GM19328 (cell line): ENCODE results near the gene NKG7.
A peak's percentile ranks its signal among the peaks of the same experiment; 100 is the strongest.

Experiments
- ATAC-seq: cut with Tn5 transposase; IDR thresholded peaks from one replicate; pipeline ENCODE4 v1.9.1; 2021; ENCODE audit warnings: mild to moderate bottlenecking, moderate library complexity; ENCODE audit not compliant: unreplicated experiment

The NKG7 gene

DNA sequence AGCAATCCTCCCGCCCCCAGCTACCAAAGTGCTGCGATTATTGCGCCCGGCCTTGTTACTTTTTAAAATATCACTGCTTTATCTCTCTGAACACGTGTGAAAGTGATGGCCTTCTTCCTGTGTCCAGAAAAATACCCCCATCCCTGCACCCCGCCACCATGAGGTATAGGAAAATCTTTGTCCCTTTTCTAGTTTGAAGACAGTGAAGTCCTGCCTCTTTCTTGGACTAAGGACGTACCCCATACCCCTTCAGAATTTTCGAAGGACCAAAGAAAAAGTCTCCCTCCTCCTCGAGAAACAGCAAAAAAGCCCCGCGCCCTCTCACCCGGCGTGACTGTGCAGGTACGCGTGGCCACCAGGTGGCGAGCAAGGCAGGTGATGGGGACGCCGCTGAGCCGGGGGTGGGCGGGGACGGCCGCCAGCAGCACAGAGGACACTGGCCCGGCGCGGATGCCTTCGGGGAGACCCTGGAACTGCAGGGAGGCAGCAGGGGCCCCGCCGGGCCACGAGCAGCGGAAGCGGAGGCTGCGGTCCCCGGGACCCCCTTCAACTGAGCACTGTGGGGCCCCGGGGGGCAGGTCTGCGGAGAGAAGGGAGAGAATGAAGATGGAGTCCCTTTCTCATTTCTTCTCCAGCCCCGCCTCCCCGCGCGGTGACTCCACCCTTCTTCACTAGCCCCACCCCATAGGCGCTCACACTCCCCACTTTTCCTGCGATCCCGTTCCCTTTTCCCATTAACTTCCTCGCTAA lies 33.7 kb downstream of the NKG7 start:
- ATAC-seq, result peak; percentile 52

DNA sequence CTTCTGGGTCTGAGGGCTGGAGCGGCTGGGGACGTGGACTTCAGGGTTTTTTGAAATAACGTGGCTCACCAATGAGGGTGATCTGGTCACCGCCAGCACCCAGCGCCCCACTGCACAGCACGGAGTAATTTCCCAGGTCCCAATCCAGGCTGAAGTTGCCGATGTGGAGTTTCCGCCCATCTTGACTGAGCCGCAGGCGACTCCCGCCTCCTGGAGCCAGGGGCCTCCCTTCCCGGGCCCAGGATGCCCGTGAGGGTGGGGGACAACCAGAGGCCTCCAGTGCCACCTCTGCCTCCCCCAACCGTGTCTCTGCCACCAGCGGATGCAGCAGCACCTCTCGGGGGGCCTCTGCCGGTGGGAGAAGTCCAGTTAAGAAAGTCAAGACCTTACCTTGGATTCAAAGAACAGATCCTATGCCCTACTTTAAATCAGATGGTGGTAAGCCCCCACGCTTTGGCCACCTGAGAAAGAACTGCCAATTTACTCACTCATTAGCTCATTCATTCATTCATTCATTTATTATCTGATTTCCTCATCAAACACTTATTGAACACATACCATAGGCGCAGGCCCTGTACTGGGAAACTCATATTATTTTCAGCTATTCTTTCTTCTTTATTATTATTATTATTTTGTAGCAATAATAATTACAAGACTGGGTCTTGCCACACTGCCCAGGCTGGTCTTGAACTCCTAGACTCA lies 34.4 kb downstream of the NKG7 start:
- ATAC-seq, result no peak

DNA sequence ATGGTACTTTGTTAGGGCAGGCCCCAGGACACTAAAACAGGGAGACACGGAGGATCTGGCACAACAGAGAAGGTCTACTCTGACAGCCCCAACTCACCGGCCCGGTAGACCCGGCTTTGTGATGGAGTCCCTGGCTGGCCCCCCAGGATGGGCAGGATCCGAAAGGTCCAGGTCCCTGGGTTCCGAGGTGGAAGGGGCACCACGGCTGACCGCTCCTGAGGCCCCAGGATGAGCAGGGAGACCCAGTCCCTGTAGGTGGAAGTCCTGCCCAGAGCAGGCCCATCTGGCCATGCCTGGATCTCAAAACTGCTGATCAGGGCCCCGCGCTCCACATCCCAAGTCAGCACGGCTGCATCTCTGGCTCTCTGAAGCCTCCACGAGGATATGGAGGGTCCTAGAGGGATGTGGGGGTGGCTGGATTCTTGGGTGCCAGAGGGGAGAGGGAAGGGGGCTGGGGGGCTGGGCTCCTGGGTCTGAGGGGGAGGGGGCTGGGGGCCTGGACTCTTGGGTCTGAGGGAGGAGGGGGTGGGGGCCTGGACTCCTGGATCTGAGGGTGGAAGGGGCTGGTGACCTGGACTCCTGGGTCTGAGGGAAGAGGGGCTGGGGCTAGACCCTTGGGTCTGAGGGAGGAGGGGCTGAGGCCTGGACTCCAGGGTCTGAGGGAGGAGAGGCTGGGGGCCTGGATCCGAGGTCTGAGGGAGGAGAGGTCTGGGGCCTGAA lies 35.2 kb downstream of the NKG7 start:
- ATAC-seq, result no peak

GRCh38 chr19:51333836-51334460 lies 38.5 kb downstream of the NKG7 start:
- no peak for ATAC-seq

- ATAC-seq, result no peak
These were observed 40.7 kb downstream of the NKG7 start for GRCh38 chr19:51331716-51332115.

- no peak for ATAC-seq
These were observed 41.3 kb downstream of the NKG7 start for GRCh38 chr19:51331193-51331592.

GRCh38 chr19:51330366-51330765 lies 42.1 kb downstream of the NKG7 start:
- no peak for ATAC-seq

DNA sequence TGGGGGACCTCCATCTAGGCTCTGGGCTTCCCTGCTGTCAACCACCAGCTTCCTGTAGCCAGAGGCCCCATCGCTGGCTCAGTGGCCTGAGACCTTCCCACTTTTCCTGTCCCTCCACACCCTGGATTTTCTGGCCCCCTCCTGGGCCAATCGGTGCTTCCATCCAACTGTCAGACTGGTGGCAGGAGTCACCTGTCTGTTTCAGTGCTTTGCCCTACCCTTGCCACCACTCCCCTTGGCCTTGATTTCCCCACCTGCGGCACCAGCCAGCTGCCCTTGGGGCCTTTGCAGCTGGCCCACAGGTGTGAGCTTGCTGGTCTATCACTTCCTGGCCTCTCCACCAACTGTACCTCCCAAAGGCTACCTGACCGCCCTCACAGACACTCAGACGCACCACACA lies 43.0 kb downstream of the NKG7 start:
- no peak for ATAC-seq

DNA sequence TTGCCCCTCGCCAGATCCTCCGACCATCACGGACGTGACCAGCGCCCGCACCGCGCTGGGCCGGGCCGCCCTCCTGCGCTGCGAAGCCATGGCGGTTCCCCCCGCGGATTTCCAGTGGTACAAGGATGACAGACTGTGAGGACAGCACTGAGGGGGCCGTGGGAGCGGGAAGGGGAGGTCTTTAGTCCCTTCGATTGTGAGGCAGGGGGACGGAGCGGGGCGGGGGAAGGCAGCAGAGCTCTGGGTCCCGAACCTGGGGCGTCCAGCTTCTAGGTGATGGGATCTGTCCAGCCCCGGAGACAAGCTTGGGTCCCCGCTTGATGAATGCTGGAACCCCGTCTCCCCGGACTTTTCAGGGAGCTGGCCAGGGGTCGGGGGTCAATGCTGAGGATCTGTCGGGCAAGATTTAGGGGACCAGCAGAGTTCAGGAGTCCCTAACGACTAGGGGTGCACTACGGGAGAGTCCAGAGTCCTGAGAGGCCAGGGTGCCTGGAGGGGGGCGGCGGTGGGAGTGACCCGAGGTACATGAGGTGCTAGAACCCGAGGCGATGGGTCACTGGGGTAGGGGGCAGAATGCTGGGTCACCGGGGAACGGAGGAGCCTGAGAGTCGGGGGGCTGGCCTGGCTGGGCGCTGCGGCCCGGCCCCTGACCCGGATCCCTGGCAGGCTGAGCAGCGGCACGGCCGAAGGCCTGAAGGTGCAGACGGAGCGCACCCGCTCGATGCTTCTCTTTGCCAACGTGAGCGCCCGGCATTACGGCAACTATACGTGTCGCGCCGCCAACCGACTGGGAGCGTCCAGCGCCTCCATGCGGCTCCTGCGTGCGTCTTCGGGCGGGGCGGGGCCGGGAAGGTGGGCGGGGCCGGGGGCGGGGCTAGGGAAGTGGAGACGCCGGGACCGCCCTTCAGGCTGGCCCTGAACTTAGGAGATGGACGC lies 45.1 kb downstream of the NKG7 start:
- no peak for ATAC-seq

GRCh38 chr19:51326216-51327065 lies 46.0 kb downstream of the NKG7 start:
- ATAC-seq, result no peak

- no peak for ATAC-seq
These were observed 47.1 kb downstream of the NKG7 start for GRCh38 chr19:51325161-51325976.

- ATAC-seq, result no peak
These were observed 48.3 kb downstream of the NKG7 start for GRCh38 chr19:51324167-51324481.

GRCh38 chr19:51323481-51324166 lies 48.8 kb downstream of the NKG7 start:
- no peak for ATAC-seq

GRCh38 chr19:51321799-51322198 lies 50.7 kb downstream of the NKG7 start:
- ATAC-seq, result no peak
